GM21825 (cell line): ENCODE measurements around the gene TRMT1.
"Not testable (repeated sequence)": the region's sequence is repeated elsewhere in the genome, so short reads cannot be mapped to it uniquely, and the experiment has no call there.

Experiments used
- ATAC-seq: cut with Tn5 transposase; IDR thresholded peaks from one replicate; pipeline ENCODE4 v1.9.1; 2021; ENCODE audit warnings: mild to moderate bottlenecking, moderate library complexity; ENCODE audit not compliant: unreplicated experiment

The TRMT1 gene

DNA sequence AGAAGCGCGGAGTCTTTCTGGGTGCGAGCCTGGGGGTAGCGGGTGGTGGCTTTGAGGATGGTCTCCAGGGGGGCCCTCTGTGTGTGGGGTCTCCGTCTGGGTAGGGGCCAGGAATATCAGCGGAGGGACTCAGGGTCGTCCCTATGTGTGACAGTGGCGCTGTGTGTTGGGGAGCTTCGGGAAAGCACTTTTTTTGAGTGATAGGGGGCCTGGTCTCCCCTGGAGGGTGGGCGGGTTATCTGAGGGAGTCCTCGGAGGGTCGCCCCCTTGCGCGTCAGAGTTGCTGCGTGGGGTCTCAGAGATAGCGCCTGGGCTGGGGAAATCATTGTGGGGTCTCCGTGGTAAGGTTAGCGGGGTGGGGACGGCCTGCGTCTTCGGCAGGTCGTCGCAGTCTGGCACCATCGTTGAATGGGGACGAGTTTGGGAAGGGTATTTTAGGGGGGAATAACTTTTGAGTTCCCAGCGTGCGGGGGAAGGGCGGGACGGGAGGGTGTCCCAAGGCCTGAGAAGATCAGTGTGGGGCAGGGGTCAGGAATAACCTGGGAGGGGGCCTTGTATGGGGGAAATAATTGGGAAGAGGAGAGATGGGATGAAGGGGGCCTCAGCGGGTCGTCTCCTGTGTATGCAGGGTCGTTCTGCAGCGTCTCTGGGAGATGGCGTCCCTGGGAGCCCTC, 34.5 kb upstream of the TRMT1 start:
- no peak for ATAC-seq

- ATAC-seq = peak; percentile 29
These were observed 33.8 kb upstream of the TRMT1 start, which contains the start of the genes IER2 and STX10 for GRCh38 chr19:13150187-13150930. TSS of gene IER2 (plus strand) at chr19:13150411. CDS start at chr19:13153187, 2,776 bp downstream. TSS of gene STX10 (minus strand) at chr19:13150375. CDS start at chr19:13150173, 202 bp downstream.

DNA sequence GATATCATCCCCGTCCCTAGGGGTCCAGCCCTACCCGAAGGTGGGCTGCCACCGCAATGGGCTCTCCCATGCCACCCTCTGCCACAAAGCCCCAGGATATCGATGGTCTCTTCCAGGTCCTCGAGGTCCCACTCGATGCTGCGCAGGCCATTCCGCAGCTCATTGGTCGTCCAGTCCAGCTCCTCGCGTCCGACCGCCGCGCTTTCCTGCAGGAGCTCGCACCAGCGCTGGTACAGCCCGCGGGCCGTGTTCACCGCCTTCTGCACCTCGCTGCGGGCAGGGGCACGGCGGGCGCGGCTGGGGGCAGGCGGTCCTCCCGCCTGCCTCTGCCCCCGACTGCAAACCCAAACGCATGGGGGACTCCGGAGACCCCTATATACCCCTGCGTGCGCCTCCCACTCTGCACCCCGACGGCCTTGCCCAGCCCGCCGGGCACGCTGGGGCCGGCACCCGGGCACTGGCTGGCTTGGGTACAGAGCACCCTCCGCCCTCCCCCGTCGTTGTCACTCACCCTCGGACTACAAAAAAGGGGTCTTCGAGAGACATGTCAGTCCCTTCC, 33.2 kb upstream of the TRMT1 start:
- ATAC-seq = no peak

DNA sequence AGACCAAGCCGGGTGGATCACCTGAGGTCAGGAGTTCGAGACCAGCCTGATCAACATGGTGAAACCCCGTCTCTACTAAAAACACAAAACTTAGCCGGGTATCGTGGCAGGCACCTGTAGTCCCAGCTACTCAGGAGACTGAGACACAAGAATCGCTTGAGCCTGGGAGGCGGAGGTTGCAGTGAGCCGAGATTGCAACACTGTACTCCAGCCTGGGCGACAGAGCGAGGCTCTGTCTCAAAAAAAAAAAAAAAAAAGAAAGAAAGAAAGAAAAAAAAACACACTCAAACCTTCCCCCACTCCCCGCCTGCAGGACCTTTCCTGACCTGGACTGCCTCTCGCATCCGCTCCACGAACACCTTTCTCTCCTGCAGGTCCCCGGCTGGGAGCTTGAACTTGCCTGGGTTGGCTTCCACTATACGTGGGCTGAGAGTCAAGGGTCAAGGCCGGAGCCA, 32.7 kb upstream of the TRMT1 start:
- ATAC-seq = not testable (repeated sequence)

DNA sequence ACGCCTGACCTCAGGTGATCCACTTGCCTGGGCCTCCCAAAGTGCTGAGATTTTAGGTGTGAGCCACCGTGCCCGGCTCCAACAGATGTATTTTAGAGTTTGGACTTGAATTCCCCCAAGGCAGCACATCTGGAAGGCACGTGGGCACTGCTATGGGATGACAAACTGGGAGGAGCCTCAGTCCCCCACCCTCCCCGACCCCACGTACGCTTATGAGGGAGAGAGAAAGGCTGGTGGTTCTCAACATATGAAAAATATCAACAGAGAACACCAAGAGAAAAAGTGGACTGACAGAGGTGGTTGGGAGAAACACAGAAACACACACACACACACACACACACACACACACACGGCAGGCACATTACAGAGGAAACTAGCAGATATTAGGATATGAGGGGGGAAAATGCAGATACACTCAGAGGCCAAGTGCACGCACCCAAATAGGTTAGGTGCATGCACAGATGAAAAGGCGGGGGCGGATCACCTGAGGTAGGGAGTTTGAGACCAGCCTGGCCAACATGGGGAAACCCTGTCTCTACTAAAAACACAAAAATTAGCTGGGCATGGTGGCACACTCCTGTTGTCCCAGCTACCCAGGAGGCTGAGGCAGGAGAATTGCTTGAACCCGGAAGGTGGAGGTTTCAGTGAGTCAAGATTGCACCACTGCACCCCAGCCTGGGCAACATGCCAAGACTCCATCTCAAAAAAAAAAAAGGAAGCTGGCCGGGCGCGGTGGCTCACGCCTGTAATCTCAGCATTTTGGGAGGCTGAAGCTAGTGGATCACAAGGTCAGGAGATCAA, 30.4 kb upstream of the TRMT1 start:
- no peak for ATAC-seq

DNA sequence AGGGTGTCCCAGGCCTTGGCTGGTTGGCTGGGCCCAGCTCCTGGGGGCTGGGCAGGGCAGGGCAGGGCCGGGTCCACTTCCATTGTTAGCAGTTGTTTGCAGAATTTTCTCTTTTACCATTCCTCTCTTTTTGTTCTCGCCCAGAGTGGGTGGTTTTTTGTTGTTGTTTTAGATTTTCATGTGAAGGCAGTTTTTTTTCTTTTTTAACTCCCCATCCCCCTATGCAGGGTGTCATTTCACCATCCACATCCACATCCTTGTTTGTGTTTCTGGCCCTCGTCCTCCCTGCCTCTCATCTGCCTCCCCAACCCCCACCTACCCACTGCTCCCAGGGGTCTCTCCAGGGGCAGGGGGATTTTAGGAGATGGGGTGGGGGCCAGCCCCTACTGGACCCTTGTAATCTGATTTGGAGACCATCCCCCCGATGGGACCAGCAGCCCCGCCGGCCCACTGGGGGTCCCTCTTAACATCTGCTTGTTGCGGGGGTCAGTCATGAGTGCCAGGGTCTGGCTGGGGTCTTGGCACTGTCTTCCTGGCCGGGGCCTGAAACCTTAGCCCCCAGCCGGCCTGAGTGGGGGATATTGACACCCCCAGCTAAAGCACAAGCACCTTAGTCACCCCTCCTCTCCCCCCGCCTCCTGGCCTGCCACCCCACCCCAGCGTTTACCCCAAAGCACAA, 23.2 kb upstream of the TRMT1 start:
- no peak for ATAC-seq

- ATAC-seq = no peak
These were observed 22.3 kb upstream of the TRMT1 start for GRCh38 chr19:13138916-13139198.

- no peak for ATAC-seq
These were observed 21.8 kb upstream of the TRMT1 start for GRCh38 chr19:13138171-13138915.

DNA sequence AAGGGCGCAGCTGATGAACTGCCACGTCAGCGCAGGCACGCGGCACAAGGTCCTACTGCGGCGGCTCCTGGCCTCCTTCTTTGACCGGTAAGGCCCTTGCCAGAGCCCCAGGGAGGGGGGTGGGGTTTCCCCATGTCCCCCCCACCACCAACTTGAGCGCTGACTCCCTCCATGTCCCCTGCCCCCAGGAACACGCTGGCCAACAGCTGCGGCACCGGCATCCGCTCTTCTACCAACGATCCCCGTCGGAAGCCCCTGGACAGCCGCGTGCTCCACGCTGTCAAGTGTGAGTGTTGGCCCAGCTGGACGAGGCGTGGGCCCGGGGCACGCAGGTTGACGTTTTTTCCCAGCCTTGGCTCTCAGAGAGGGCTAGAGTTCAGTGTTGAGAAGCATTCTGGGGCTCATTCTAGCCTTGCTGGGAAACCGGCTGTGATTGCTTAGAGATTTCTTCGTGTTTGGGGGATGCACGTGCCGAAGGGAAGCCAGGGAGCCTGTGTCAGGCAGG, 20.8 kb upstream of the TRMT1 start:
- no peak for ATAC-seq

DNA sequence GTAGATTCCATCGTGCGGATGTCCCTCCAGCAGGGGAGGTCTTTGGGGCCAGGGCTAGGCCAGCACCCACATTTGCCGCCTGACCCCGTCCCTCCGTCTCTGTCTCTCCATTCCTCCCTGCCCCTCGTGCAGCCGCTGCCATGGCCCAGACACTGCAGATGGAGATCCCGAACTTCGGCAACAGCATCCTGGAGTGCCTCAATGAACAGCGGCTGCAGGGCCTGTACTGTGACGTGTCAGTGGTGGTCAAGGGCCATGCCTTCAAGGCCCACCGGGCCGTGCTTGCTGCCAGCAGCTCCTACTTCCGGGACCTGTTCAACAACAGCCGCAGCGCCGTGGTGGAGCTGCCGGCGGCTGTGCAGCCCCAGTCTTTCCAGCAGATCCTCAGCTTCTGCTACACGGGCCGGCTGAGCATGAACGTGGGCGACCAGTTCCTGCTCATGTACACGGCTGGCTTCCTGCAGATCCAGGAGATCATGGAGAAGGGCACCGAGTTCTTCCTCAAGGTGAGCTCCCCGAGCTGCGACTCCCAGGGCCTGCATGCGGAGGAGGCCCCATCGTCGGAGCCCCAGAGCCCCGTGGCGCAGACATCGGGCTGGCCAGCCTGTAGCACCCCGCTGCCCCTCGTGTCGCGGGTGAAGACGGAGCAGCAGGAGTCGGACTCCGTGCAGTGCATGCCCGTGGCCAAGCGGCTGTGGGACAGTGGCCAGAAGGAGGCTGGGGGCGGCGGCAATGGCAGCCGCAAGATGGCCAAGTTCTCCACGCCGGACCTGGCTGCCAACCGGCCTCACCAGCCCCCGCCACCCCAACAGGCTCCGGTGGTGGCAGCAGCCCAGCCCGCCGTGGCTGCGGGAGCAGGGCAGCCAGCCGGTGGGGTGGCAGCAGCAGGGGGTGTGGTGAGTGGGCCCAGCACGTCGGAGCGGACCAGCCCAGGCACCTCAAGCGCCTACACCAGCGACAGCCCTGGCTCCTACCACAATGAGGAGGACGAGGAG, 18.8 kb upstream of the TRMT1 start:
- ATAC-seq = no peak

DNA sequence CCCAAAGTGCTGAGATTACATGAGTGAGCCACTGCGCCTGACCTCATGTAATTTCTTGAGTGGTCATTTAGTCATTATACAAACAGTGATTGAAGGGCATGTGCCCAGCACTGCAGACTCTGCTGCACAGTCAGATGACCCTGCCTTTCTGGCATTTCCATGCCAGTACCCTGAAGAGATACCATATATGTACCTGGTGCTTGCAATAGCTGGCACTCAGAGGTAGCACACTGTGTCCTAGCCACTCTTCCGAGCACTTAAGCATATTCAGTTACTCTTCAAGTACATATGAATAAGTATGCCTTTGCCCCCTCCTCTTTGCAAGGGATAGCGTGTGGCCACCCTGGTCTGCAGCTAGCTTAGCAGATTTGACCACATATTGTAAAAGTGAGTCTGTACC, 18.1 kb upstream of the TRMT1 start:
- no peak for ATAC-seq

- no peak for ATAC-seq
These were observed 16.8 kb upstream of the TRMT1 start for GRCh38 chr19:13133241-13133870.

DNA sequence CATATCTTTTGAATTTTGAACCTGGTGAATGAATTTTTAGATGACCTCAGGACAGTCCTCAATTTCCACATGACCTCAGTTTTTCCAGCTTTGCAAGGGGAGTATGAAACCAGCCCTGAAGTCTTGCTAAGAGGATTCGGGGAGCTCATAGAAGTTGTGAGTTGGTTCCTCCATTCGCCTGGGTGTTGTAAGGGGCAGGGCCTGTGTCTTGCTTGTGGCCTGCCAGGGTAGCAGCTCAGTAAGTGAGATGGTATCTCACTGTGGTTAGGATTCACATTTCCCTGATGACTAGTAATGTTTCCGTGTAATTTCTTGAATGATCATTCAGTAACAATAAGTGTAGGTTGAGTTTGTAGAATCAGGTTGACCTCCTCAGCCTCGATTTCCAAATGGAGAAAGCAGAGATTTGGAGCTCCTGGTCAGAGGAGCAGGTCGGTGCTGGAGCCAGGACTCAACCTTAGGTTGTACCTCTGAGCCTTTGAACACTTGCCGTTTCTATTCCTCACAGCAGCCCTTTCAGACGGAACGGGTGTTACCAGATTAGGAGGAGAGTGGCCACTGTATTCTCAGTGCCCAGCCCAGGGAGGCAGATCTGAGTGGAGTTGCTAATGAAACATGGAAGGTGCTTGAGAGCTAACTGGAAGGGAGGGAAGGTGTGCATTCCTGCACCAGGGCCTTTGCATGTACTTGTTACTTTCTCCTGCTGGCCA, 16.1 kb upstream of the TRMT1 start:
- no peak for ATAC-seq

DNA sequence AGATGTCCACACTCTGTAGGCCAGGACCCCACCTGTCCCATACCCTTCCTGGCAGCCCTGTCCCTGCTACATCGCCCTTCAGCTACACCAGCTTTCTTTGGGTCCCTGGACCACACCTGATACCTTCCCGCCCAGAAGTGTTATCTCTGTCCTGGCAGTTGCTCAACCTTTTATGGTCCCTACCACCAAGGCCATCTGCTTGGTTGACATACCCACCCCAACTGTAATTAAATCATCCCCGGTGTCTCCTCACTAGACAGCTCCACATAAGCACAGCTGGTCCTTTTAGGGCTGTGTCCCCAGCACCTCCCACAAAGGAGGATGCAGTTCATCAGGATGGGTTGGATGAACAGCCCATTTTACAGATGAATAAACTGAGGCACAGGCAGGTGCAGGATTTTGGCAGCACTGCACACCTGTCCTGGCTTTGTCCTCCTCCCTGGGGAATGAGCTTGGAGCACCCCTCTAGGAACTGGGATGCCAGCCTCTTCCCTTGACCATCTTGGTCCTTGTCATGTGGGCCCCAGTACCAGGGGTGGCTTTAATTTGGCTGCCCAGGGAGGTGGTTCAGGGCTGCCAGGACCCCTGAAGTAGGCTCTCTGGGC, 14.4 kb upstream of the TRMT1 start:
- no peak for ATAC-seq

GRCh38 chr19:13129384-13129783, 12.8 kb upstream of the TRMT1 start:
- no peak for ATAC-seq

DNA sequence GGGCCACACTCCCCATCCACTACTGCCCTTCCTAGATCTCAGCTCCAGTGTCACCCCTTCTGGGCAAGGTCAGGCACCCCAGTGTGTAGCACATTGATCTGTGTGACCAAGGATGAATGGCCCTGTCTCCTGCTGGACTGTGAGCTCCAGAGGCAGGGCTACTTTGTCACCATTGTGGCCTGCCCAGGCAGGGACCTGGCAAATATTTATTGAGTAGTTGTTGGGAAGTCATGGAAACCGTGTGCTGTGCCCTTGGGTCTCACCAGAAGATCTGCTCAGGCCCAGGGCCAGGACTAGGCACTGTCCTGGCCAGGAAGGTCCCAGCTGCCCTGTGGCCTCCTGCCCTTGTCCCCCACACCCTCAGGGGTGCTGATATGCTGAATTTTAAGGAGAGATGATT, 12.0 kb upstream of the TRMT1 start:
- no peak for ATAC-seq
